Thyroid gland (tissue), 4 donors: ENCODE measurements around the gene AP2A2.

ENCODE experiments used
- POLR2A ChIP-seq, 2 donors: fragments of 450-650 bp; IDR thresholded peaks; one replicate each; pipeline ENCODE4 v1.6.1; 2017; ENCODE audit warnings: antibody characterized with exemption in 2 of 2, mild to moderate bottlenecking in 2 of 2, moderate library complexity in 1 of 2
- TF ChIP-seq, protein P1 (sequence below), 6 experiments: fragments of 200-600 bp in 3 of 6; fragments of 450-650 bp in 3 of 6; sonication (generic) in 3 of 6; IDR thresholded peaks; one replicate each; pipeline ENCODE4 v1.5.1; 2016 to 2019; ENCODE audit warnings: antibody characterized with exemption in 6 of 6, mild to moderate bottlenecking in 2 of 6, inconsistent platforms in 1 of 6, moderate library complexity in 1 of 6

DNA sequence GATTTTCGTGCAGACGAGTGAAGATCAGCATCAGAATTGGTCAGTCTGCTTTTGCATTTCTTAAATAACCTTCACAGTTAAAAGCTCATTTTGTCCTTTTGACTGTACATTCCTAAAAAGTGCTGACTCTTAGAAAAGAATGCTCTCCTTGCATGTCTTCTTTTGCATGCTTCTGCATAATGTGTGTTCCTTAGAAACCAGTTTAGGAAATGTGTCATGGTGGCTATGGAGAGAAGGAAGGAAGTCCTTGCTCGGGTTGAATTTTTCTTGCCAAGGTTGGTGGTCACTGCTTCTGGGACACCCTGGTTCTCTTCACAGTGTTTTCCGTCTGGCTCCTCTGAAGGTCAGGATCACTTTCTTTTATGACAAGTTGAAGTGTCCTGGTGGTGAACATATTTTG, 6.8 kb downstream of the AP2A2 start:
- TF ChIP-seq, protein P1, sequence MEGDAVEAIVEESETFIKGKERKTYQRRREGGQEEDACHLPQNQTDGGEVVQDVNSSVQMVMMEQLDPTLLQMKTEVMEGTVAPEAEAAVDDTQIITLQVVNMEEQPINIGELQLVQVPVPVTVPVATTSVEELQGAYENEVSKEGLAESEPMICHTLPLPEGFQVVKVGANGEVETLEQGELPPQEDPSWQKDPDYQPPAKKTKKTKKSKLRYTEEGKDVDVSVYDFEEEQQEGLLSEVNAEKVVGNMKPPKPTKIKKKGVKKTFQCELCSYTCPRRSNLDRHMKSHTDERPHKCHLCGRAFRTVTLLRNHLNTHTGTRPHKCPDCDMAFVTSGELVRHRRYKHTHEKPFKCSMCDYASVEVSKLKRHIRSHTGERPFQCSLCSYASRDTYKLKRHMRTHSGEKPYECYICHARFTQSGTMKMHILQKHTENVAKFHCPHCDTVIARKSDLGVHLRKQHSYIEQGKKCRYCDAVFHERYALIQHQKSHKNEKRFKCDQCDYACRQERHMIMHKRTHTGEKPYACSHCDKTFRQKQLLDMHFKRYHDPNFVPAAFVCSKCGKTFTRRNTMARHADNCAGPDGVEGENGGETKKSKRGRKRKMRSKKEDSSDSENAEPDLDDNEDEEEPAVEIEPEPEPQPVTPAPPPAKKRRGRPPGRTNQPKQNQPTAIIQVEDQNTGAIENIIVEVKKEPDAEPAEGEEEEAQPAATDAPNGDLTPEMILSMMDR (IDR thresholded peaks at IDR 0.05): no peak
- TF ChIP-seq POLR2A (IDR thresholded peaks at IDR 0.05): no peak
